ENCODE measurements around the gene MT1E. TPM values are rescaled to one million over a fixed set of nuclear protein-coding genes. Genes with fewer than 3 reads are reported as not detected.

Gene MT1E
- total RNA-seq, 1 experiment from 2014 or later = 22.3 TPM

DNA sequence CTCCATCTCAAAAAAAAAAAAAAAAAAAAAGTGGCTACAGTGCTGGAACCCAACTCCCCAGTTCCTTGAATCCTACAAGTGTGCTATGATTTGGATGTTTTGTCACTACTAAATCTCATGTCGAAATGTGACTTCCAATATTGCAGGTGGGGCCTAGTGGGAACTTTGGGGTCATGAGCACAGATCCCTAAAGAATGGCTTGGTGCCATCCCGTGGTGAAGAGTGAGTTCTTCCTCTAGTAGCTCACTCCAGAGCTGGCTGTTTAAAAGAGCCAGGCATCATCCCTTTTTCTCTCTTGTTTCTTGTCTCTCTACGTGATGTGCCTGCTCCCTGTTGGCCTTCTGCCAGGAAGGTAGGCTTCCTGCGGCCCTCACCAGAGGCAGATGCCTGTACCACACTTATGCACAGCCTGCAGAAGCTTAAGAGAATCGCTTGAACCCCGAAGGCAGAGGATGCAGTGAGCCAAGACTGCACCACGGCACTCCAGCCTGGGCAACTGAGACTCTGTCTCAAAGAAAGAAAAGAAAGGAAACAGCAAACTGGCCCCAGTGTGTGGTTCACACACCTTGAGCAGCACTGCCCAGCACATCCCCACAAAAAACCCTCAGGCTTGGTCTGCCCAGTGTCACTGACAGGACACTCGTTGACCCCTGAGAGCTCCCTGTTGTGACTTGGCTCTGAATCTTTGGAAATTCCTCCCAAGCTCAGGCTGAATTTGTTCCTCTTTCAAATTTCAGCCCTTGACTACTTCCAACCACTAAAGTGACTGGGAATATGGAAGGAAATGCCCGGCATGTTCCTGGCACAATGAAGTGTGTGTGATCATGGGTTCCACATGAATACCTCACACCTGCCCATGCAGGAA is 3.1 kb downstream of the MT1E start:
- Histone ChIP-seq H3K27me3 (ENCODE audit: control insufficient read depth, insufficient read depth, low read length) (peaks cover 94% of the 10 kb centered on the region), H3K4me3 (ENCODE audit: insufficient read depth, low read depth, low read length) (no peak overlapping the region), H3K36me3 (replicated peaks; ENCODE audit: control insufficient read depth, insufficient read depth, low read length) (no peaks in the 10 kb centered on the region)
- DNase-seq = no peak

GRCh38 chr16:56629531-56629930 is 4.0 kb downstream of the MT1E start:
- DNase-seq = no peak
- Histone ChIP-seq H3K4me3 (ENCODE audit: insufficient read depth, low read depth, low read length) (no peak overlapping the region), H3K36me3 (replicated peaks; ENCODE audit: control insufficient read depth, insufficient read depth, low read length) (no peaks in the 10 kb centered on the region), H3K27me3 (ENCODE audit: control insufficient read depth, insufficient read depth, low read length) (peaks cover 95% of the 10 kb centered on the region)

DNA sequence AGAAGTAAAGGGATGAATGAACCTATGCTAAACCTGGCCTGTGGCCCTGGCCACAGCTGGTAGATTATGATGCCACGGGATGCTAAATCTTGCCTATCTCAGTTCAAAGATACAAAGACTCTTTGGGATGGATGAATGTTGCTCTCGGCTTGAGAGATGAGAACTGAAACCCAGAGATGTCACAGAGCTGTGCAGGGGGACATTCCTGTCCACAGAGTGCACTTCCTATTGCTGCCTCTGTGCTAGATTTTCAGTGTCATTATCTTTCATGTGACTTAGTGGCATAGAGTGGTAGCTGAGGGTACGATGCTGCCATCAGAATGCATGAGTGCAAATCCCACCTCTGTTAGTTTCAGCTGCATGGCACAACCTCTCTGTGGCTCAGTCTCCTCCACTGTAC is 4.6 kb downstream of the MT1E start:
- no peaks in the 10 kb centered on the region for H3K36me3 ChIP-seq (replicated peaks; ENCODE audit: control insufficient read depth, insufficient read depth, low read length)
- no peak for DNase-seq
- no peak overlapping the region for H3K4me3 ChIP-seq (ENCODE audit: insufficient read depth, low read depth, low read length)
- peaks cover 95% of the 10 kb centered on the region for H3K27me3 ChIP-seq (ENCODE audit: control insufficient read depth, insufficient read depth, low read length)

- H3K36me3 ChIP-seq (replicated peaks; ENCODE audit: control insufficient read depth, insufficient read depth, low read length) = no peaks in the 10 kb centered on the region
- no peak overlapping the region for H3K4me3 ChIP-seq (ENCODE audit: insufficient read depth, low read depth, low read length)
- H3K27me3 ChIP-seq (ENCODE audit: control insufficient read depth, insufficient read depth, low read length) = peaks cover 95% of the 10 kb centered on the region
- DNase-seq = no peak
Measured at GRCh38 chr16:56631197-56631596, 5.6 kb downstream of the MT1E start.

- peak overlapping the region; percentile 39 for H3K4me3 ChIP-seq (ENCODE audit: insufficient read depth, low read depth, low read length)
- peaks cover 95% of the 10 kb centered on the region for H3K27me3 ChIP-seq (ENCODE audit: control insufficient read depth, insufficient read depth, low read length)
- H3K36me3 ChIP-seq (replicated peaks; ENCODE audit: control insufficient read depth, insufficient read depth, low read length) = no peaks in the 10 kb centered on the region
Measured at GRCh38 chr16:56631832-56632155, 6.2 kb downstream of the MT1E start.

GRCh38 chr16:56632156-56632847 is 6.7 kb downstream of the MT1E start, which contains the start of gene MT1M:
Gene MT1M (plus strand): TSS chr16:56632659. CDS start chr16:56632732, 73 bp downstream.
- peaks cover 95% of the 10 kb centered on the region for H3K27me3 ChIP-seq (ENCODE audit: control insufficient read depth, insufficient read depth, low read length)
- peak within 1 kb of the TSS; percentile 39 for H3K4me3 ChIP-seq (ENCODE audit: insufficient read depth, low read depth, low read length)
- peak; percentile 83 for DNase-seq
- H3K36me3 ChIP-seq (replicated peaks; ENCODE audit: control insufficient read depth, insufficient read depth, low read length) = no peaks in the 10 kb centered on the region

More at GRCh38 chr16:56631832-56632155, 6.2 kb downstream of the MT1E start:
- no peak for DNase-seq

- no peak for DNase-seq
- Histone ChIP-seq H3K4me3 (ENCODE audit: insufficient read depth, low read depth, low read length) (peak overlapping the region; percentile 39; the same call in 1 of the 2 replicates), H3K27me3 (ENCODE audit: control insufficient read depth, insufficient read depth, low read length) (peaks cover 99% of the 10 kb centered on the region), H3K36me3 (replicated peaks; ENCODE audit: control insufficient read depth, insufficient read depth, low read length) (no peaks in the 10 kb centered on the region)
Measured at GRCh38 chr16:56632848-56633365, 7.3 kb downstream of the MT1E start.

DNA sequence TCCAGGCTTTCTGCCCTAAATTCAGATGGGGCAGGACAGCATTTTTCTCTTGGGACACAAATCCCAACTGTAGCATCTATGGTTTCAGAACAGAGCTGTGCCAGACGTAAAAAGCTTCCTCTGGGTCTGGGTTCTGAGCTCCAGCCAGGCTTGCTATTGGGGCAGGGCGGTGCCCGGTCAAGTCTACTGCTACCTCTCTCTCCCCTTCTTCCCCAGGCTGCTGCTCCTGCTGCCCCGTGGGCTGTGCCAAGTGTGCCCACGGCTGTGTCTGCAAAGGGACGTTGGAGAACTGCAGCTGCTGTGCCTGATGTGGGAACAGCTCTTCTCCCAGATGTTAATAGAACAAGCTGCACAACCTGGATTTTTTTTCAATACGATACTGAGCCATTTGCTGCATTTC is 8.0 kb downstream of the MT1E start:
- DNase-seq = no peak
- Histone ChIP-seq H3K36me3 (replicated peaks; ENCODE audit: control insufficient read depth, insufficient read depth, low read length) (no peaks in the 10 kb centered on the region), H3K27me3 (ENCODE audit: control insufficient read depth, insufficient read depth, low read length) (peaks cover 100% of the 10 kb centered on the region), H3K4me3 (ENCODE audit: insufficient read depth, low read depth, low read length) (no peak overlapping the region)

DNA sequence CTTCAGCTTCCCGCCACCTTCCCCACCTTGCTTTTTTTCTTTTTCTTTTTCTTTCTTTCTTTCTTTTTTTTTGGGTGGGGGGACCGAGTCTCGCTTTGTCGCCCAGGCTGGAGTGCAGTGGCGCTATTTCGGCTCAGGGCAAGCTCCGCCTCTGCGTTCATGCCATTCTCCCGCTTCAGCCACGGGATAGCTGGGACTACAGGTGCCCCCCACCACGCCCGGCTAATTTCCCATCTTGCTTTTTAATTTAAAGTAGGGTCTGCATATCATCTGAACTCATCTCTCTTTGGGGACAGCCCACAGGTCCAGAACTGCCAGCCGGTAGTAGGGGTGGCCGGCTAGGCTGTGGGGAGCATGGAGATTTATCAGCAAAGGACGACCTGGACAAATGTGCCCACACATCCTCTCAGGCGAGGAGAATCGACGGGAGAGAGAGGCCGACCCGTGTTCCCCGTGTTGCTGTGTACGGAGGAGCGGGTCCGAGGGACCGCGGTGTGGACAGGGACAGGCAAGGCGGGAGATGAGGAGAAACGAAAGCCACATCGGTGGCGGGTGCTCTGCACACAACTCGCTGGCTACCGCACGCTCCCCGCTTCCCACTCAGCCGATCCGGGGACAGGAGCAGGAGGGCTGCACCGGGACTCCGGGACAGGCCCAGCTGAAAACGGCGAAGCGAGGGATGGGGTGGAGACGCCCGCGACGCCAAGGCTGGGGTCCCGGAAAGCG is 9.3 kb downstream of the MT1E start:
- H3K27me3 ChIP-seq (ENCODE audit: control insufficient read depth, insufficient read depth, low read length) = peaks cover 100% of the 10 kb centered on the region
- peak; percentile 62 for DNase-seq
- H3K4me3 ChIP-seq (ENCODE audit: insufficient read depth, low read depth, low read length) = peak overlapping the region; percentile 22; the same call in 1 of the 2 replicates
- H3K36me3 ChIP-seq (replicated peaks; ENCODE audit: control insufficient read depth, insufficient read depth, low read length) = no peaks in the 10 kb centered on the region

DNA sequence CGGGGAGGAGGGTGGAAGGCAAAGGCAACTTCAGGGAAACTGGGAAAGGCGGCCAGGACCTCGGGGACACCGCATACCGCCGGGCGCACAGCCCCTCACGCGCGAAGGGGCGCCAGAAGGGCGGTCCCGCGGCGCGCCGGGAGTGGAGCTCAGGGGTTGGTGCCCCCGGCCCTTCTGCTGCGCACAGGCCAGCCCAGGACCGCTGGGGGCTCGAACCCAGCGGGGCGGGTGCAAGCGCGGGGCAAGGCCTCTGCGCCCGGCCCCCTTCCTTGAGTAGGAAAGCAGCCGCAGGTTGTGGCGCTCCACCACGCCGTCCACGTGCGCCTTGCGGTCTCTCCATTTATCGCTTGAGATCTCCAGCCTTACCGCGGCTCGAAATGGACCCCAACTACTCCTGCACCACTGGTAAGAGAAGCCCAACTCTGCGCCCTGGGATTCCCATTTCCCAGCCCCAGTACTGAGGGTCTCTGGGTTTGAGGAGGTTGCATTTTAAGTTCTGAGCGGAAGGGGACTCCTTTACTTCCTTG is 9.9 kb downstream of the MT1E start:
- peak; percentile 75 for DNase-seq
- Histone ChIP-seq H3K27me3 (ENCODE audit: control insufficient read depth, insufficient read depth, low read length) (peaks cover 99% of the 10 kb centered on the region), H3K4me3 (ENCODE audit: insufficient read depth, low read depth, low read length) (peak overlapping the region; percentile 22; the same call in 1 of the 2 replicates), H3K36me3 (replicated peaks; ENCODE audit: control insufficient read depth, insufficient read depth, low read length) (no peaks in the 10 kb centered on the region)

GRCh38 chr16:56636616-56637413 is 11.2 kb downstream of the MT1E start:
- Histone ChIP-seq H3K27me3 (ENCODE audit: control insufficient read depth, insufficient read depth, low read length) (peaks cover 99% of the 10 kb centered on the region), H3K36me3 (replicated peaks; ENCODE audit: control insufficient read depth, insufficient read depth, low read length) (no peaks in the 10 kb centered on the region), H3K4me3 (ENCODE audit: insufficient read depth, low read depth, low read length) (no peak overlapping the region)
- DNase-seq = no peak

DNA sequence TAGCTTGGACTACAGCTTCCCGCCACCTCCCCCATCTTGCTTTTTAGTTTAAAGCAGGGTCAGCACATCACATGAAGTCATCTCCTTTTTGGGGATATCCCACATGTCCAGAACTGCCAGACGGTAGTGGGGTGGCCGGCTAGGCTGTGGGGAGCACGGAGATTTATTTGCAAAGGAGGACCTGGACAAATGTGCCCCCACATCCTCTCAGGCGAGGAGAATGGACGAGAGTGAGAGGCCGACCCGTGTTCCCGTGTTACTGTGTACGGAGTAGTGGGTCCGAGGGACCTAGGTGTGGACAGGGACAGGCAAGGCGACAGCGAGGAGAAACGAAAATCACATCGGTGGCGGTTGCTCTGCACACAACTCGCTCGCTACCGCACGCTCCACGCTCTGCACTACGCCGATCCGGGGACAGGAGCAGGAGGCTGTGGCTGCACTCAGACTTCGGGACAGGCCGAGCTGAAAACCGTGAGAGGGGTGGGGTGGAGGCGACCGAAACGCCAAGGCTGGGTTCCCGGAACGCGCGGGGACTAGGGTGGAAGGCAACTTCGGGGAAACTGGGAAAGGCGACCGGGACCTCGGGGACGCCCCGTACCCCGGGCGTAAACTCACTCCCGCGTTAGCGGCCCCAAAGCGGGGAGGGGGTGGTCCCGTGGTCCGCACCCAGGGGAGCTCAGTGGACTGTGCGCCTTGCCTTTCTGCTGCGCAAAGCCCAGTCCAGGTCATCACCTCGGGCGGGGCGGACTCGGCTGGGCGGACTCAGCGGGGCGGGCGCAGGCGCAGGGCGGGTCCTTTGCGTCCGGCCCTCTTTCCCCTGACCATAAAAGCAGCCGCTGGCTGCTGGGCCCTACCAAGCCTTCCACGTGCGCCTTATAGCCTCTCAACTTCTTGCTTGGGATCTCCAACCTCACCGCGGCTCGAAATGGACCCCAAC is 12.5 kb downstream of the MT1E start, which contains the start of gene MT1A:
MT1A (plus strand) TSS at position 853 of the 937 bp plus-strand sequence; CDS start at position 926, 73 bp downstream.
- no peaks in the 10 kb centered on the region for H3K36me3 ChIP-seq (replicated peaks; ENCODE audit: control insufficient read depth, insufficient read depth, low read length)
- H3K4me3 ChIP-seq (ENCODE audit: insufficient read depth, low read depth, low read length) = peak within 1 kb of the TSS; percentile 43
- peaks cover 99% of the 10 kb centered on the region for H3K27me3 ChIP-seq (ENCODE audit: control insufficient read depth, insufficient read depth, low read length)
- DNase-seq = peak; percentile 92

DNA sequence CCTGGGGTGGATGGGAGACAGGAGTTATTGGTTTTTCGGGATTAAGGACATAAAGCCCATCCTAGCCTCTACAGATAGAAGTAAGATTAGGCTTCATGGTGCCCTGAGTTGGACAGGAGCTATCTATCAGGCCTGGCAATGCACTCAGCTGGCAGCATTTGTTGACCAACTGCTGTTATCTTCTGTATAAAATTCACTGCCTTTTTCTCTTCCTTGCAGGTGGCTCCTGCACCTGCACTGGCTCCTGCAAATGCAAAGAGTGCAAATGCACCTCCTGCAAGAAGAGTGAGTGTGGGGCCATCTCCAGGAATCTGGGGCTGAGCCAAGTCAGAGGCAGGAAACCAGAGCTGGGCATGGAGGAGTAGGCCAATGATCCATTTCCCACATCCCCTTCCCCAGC is 13.5 kb downstream of the MT1E start:
- DNase-seq = no peak
- H3K4me3 ChIP-seq (ENCODE audit: insufficient read depth, low read depth, low read length) = no peak overlapping the region
- H3K36me3 ChIP-seq (replicated peaks; ENCODE audit: control insufficient read depth, insufficient read depth, low read length) = no peaks in the 10 kb centered on the region
- H3K27me3 ChIP-seq (ENCODE audit: control insufficient read depth, insufficient read depth, low read length) = peaks cover 99% of the 10 kb centered on the region
